ENCODE data around the gene MED9.

GRCh38 chr17:17467016-17467415 is 9.8 kb upstream of the MED9 start:
- no peak for TF ChIP-seq EZH2 (IDR thresholded peaks at IDR 0.05; ENCODE audit: borderline replicate concordance, low read length)
- no peak for TF ChIP-seq CTCF (IDR thresholded peaks at IDR 0.05; ENCODE audit: low read length)
